ENCODE measurements around the gene UXS1.

UXS1 gene

GRCh38 chr2:106059416-106060065 lies 134.6 kb downstream of the UXS1 start:
- Histone ChIP-seq H2AFZ (ENCODE audit: low read depth, low read length) (no peak overlapping the region), H3K4me3 (ENCODE audit: low read length) (no peak overlapping the region), H3K4me1 (ENCODE audit: insufficient read depth, low read length) (no peaks in the 10 kb centered on the region), H3K27me3 (ENCODE audit: insufficient read depth, low read length) (no peaks in the 10 kb centered on the region), H3K9me3 (ENCODE audit: low read length) (no peaks in the 10 kb centered on the region), H3K36me3 (ENCODE audit: insufficient read depth, low read length) (no peaks in the 10 kb centered on the region)

DNA sequence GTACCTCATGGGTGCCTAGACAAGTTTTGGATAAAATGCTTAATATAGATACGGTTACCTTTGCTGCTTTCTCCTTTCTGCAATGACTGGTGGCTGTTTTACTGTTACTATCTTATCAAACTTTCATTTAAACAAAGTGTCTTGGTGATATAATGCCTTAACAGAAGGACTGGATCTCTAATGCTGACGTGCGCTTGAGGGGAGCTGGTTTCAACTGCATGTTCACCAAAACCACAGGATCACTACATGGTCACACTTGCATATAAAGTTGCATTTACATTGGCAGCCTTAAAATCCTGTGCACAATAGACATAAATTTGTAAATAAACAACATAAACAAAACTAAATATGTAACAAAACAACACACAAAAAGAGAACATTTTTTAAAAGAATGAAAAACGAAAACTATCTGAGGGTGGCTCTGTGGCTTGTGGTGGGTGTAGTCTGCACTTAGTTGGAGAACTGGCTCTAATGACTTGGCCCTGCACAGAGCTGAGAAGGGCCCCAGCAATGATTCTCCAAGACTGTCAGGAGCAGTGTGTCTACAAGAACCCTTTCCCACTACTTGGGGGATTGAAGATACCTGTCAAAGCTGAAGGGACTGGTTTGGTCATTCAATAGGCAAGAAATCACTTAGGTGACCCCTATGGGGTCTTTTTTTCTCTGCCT lies 135.5 kb downstream of the UXS1 start:
- Histone ChIP-seq H3K27me3 (ENCODE audit: insufficient read depth, low read length) (no peaks in the 10 kb centered on the region), H2AFZ (ENCODE audit: low read depth, low read length) (no peak overlapping the region), H3K4me1 (ENCODE audit: insufficient read depth, low read length) (no peaks in the 10 kb centered on the region), H3K9me3 (ENCODE audit: low read length) (no peaks in the 10 kb centered on the region), H3K36me3 (ENCODE audit: insufficient read depth, low read length) (no peaks in the 10 kb centered on the region), H3K4me3 (ENCODE audit: low read length) (no peak overlapping the region)

- Histone ChIP-seq H2AFZ (ENCODE audit: low read depth, low read length) (no peak overlapping the region), H3K36me3 (ENCODE audit: insufficient read depth, low read length) (no peaks in the 10 kb centered on the region), H3K9me3 (ENCODE audit: low read length) (no peaks in the 10 kb centered on the region), H3K4me1 (ENCODE audit: insufficient read depth, low read length) (no peaks in the 10 kb centered on the region), H3K4me3 (ENCODE audit: low read length) (no peak overlapping the region), H3K27me3 (ENCODE audit: insufficient read depth, low read length) (no peaks in the 10 kb centered on the region)
These were observed 136.9 kb downstream of the UXS1 start for GRCh38 chr2:106057206-106057605.

- H3K4me1 ChIP-seq (ENCODE audit: insufficient read depth, low read length) = no peaks in the 10 kb centered on the region
- no peaks in the 10 kb centered on the region for H3K9me3 ChIP-seq (ENCODE audit: low read length)
- no peak overlapping the region for H3K4me3 ChIP-seq (ENCODE audit: low read length)
- H3K27me3 ChIP-seq (ENCODE audit: insufficient read depth, low read length) = no peaks in the 10 kb centered on the region
- H2AFZ ChIP-seq (ENCODE audit: low read depth, low read length) = no peak overlapping the region
- H3K36me3 ChIP-seq (ENCODE audit: insufficient read depth, low read length) = no peaks in the 10 kb centered on the region
These were observed 139.0 kb downstream of the UXS1 start for GRCh38 chr2:106054880-106055655.

DNA sequence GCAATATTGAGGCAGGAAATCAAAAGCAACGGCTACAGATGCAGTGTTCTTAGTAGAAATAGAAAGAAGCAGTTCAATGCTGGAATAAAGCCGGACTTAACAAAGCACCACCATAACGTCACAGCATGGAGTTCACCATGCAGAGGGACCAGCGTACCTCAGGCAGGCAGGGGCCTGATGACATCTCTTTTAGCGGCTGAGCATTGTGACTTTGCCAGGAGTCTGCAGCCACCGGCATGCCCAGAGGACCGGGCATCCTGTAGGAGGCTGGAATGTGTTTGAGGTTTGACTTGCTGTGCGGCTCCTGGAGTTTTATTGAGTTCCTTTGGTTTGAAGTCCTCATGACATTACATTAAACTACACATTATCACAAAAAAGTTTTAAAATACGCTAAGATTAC lies 139.8 kb downstream of the UXS1 start:
- Histone ChIP-seq H3K36me3 (ENCODE audit: insufficient read depth, low read length) (no peaks in the 10 kb centered on the region), H3K4me1 (ENCODE audit: insufficient read depth, low read length) (no peaks in the 10 kb centered on the region), H3K4me3 (ENCODE audit: low read length) (no peak overlapping the region), H2AFZ (ENCODE audit: low read depth, low read length) (no peak overlapping the region), H3K27me3 (ENCODE audit: insufficient read depth, low read length) (no peaks in the 10 kb centered on the region), H3K9me3 (ENCODE audit: low read length) (no peaks in the 10 kb centered on the region)

DNA sequence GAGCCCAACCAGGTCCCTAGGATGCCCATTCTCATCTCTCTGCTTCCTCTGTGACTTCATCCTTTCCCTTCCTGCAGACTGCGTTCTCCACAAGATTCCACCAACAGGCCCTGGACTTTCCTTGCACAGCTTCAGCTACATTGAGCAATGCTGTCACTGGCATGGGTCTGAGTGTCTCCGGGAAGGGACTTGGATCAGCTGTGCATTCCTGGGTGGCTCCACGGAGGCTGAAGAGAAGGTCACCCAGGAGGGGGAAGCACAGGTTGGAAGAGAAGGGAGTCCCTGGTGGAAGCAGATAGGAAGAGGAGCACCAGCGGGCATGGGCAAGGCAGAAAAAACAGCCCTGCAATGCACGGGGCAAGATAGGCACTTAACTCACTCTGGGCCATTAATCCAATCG lies 140.5 kb downstream of the UXS1 start:
- H3K4me3 ChIP-seq (ENCODE audit: low read length) = no peak overlapping the region
- no peaks in the 10 kb centered on the region for H3K4me1 ChIP-seq (ENCODE audit: insufficient read depth, low read length)
- no peak overlapping the region for H2AFZ ChIP-seq (ENCODE audit: low read depth, low read length)
- H3K9me3 ChIP-seq (ENCODE audit: low read length) = no peaks in the 10 kb centered on the region
- no peaks in the 10 kb centered on the region for H3K27me3 ChIP-seq (ENCODE audit: insufficient read depth, low read length)
- H3K36me3 ChIP-seq (ENCODE audit: insufficient read depth, low read length) = no peaks in the 10 kb centered on the region

DNA sequence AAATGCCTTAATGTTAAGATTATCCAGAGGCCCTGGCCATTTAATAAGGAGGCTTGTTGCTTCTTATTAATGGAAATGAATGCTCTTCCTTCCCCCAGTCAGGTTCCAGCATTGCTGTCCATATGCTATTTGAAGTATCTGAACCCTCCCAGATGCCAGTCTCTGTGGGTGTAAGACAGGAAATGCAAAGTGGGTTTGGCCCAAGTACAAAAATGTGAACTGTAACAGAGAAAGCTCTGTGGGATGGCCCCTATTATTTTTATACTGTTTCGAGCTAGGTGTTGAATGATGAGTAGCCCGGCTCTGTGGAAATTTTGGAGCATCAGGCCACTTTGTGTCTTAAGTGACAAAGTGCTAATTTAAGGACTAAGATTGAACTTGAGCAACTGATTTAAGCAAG lies 141.0 kb downstream of the UXS1 start:
- no peaks in the 10 kb centered on the region for H3K4me1 ChIP-seq (ENCODE audit: insufficient read depth, low read length)
- H3K27me3 ChIP-seq (ENCODE audit: insufficient read depth, low read length) = no peaks in the 10 kb centered on the region
- no peak overlapping the region for H3K4me3 ChIP-seq (ENCODE audit: low read length)
- H2AFZ ChIP-seq (ENCODE audit: low read depth, low read length) = no peak overlapping the region
- no peaks in the 10 kb centered on the region for H3K9me3 ChIP-seq (ENCODE audit: low read length)
- H3K36me3 ChIP-seq (ENCODE audit: insufficient read depth, low read length) = no peaks in the 10 kb centered on the region

- H2AFZ ChIP-seq (ENCODE audit: low read depth, low read length) = no peak overlapping the region
- no peaks in the 10 kb centered on the region for H3K9me3 ChIP-seq (ENCODE audit: low read length)
- H3K4me3 ChIP-seq (ENCODE audit: low read length) = no peak overlapping the region
- no peaks in the 10 kb centered on the region for H3K36me3 ChIP-seq (ENCODE audit: insufficient read depth, low read length)
- H3K4me1 ChIP-seq (ENCODE audit: insufficient read depth, low read length) = peaks cover 8% of the 10 kb centered on the region
- no peaks in the 10 kb centered on the region for H3K27me3 ChIP-seq (ENCODE audit: insufficient read depth, low read length)
These were observed 149.2 kb downstream of the UXS1 start for GRCh38 chr2:106044859-106045258.

DNA sequence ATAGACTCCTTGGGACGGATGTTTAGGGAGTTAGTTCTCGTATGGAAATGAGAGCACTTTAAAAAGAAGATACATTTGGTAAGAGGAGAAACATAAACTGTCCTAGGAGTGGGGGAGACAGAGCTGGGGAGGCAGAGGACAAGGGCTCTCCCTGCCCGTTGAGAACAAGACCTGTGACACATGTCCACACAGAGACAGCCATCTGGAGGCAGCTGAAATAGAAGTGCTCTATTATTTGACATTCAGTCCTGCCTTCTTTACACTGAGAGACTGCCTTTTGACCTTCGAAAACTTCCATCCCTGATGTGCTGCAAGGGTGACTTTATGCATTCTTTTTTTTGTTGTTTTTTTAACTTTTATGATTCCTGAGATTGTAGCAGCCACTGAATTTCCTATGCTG lies 150.1 kb downstream of the UXS1 start:
- no peaks in the 10 kb centered on the region for H3K27me3 ChIP-seq (ENCODE audit: insufficient read depth, low read length)
- peaks cover 8% of the 10 kb centered on the region for H3K4me1 ChIP-seq (ENCODE audit: insufficient read depth, low read length)
- no peak overlapping the region for H3K4me3 ChIP-seq (ENCODE audit: low read length)
- no peaks in the 10 kb centered on the region for H3K36me3 ChIP-seq (ENCODE audit: insufficient read depth, low read length)
- no peak overlapping the region for H2AFZ ChIP-seq (ENCODE audit: low read depth, low read length)
- no peaks in the 10 kb centered on the region for H3K9me3 ChIP-seq (ENCODE audit: low read length)
